Measurements from ENCODE around the gene IRX3.

Gene IRX3

DNA sequence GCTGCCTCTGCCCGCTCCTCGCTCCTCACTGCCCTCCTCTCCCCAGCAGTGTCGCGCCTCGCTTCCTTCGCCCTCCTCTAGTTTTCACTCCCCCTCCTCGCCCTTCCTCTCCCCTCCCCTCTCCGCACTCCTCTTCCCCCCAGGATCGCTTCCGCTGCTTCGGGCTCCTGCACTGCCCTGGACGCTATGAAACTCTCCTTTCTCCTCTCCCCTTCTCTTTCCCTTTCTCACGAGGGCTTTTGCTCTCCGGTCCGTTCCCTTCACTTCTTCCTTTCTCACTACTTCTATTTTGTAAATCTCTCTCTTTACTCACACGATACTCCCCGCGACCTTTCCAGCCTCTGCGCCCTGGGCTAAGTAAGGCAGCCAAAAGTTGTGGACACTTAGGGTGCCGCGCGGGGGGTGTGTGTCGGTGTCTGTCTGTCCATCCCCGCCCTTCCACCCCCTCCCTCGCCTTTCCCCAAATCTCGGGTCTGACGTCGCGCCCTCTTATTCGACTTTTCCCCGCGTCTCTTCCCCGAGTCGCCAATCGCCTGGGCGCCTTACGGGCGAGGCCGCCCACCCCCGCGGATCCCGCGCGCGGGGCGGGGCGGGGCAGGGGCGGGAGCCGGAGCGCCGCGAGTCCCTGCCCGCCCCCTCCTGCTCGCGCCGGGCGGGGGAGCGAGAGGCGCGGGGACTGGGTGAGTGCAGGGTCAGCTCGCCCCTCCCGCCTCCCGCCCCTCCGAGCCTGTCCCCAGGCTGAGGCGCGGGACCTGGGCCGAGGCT is at the start of gene IRX3:
Gene IRX3 (minus strand): TSS at position 422 of the 765 bp plus-strand sequence. CDS start 737 bp downstream, outside the sequence.
- no peak for DNase-seq (ENCODE audit: low read depth in 3 of 3, low spot score in 1 of 3)

DNA sequence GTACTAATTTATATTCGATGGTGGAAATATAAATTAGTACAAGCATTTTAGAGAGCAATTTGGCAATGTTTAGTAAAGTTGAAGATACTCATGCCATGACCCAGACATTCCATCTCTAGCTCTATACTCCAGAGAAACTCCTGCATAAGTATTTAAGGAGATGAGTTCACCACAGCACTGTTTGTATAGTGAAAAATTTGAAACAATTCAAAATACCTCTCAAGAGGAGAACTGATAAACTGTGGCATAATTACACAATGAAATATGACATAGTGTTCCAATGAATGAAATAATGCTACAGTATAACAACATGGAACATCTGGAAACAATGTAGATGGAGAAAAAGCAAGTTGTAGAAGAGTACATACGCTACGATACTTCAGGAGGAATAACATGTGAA is 48.6 kb upstream of the IRX3 start:
- DNase-seq (ENCODE audit: low read depth in 3 of 3, low spot score in 1 of 3) = no peak

DNA sequence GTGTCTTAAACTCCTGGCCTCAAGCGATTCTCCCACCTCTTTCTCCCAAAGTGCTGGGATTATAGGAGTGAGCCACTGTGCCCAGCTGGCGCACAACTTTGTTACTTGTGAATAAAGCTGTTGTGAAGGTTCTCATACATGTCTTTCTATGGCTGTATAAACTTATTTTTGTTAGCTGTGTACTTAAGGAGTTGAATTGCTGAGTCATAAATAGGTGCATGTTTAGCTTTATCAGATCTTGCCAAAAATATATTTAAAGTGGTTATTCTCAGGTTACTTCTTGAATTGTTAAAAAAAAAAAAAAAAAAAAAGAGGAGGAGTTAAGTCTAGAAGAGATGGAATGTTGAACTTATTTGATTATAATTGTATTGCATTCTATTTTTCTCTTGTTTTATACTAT is 47.6 kb upstream of the IRX3 start:
- DNase-seq (ENCODE audit: low read depth in 3 of 3, low spot score in 1 of 3) = no peak

DNA sequence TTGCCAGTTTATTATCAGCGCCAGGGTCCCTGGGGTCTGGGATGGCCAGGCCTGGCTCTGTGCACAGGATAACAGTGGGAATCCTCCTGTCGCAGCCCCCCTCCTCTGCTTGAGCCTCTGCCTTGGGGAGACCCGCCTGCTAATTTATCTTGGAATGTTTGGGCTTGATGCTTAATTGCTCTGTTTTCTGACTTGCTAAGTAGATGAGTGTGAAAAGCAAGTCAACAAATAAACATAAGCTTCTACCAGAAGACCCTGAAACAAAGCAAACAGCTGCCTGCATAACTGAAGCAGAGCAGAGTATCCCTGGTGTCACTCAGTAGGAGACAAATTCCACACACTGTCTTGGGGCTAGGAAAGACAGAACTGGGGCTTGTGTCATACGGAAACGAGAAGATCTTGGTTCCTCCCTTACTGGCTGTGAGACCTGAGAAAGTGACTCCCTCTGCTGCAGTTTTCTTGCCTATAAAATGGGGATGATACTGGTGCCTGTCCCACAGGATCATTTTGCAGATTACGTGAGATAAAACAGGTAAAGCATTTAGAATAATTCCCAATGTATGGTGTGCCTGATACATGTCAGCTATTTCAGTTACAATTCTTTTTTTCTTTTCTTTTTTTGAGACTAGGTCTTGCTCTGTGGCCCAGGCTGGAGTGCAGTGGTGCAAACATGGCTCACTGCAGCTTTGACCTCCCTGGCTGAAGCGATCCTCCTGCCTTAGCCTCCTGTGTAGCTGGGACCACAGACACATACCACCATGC is 44.8 kb upstream of the IRX3 start:
- DNase-seq (ENCODE audit: low read depth in 3 of 3, low spot score in 1 of 3) = no peak

DNA sequence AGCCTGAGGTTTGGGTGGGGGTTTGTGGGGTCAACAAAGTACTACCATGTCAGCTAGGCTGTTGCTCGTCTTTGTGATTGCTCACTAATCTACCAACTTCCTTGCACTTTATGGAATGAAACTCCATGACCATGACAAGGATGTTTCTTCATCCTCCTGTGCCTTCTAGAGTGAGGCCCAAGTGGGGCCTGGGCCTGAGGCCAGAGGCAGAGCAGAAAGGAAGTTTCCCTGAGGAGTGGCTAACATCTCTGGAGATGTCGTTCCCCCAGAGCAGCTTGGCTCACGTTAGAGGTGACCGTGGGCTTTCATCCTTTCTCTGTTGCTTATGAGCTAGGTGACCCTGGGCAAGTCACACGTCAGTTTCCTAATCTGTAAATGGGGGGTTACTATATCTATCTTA is 41.0 kb upstream of the IRX3 start:
- DNase-seq (ENCODE audit: low read depth in 3 of 3, low spot score in 1 of 3) = no peak

DNA sequence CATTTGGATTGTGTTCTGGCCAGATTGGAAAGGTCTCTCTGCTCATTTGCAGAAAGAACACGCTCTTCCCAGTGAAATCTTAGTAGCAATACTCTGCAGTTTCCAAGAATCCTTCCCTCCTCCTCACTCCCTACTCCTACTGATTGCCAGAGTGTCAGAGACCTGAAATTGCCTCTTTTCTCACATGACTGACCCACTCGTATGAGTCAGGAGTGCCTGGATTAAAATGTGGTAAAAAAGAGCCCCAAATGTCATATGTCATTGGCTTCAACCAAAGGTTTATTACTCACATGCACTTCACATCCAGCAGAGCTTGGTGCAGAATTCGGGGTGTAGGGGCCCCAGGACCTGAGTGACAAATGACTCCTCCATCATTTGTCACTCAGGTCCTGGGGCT is 39.7 kb upstream of the IRX3 start:
- DNase-seq (ENCODE audit: low read depth in 3 of 3, low spot score in 1 of 3) = no peak

DNA sequence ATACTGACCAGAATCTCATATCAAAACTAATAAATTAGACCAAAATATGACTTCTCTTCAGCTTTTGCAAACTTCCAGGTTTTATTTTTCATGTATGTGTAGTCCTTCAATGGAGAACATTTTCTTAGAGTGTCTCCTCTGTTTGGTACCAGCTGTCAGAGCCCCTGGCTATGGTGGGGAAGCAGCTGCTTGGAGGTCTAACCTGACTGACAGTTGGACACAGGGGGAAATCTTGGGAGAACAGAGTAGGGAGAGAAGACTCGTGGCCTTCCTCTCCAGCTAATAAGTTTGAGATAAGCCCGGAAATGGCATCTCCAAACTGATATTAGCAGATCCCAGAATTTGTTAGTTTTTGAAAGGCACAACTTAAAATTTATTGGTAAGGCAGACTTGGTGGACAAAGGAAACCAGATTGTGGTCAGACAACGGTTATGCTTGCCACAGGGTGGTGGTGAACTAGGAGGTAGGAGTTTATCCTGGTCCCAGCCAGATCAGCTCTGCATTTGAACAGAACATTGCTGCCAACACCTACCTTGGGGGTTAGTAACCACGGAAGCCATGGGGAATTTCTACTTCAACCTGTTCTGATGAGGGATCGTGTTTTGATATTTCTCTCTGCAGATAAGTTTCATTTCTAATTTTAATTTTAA is 39.2 kb upstream of the IRX3 start:
- DNase-seq (ENCODE audit: low read depth in 3 of 3, low spot score in 1 of 3) = no peak

DNA sequence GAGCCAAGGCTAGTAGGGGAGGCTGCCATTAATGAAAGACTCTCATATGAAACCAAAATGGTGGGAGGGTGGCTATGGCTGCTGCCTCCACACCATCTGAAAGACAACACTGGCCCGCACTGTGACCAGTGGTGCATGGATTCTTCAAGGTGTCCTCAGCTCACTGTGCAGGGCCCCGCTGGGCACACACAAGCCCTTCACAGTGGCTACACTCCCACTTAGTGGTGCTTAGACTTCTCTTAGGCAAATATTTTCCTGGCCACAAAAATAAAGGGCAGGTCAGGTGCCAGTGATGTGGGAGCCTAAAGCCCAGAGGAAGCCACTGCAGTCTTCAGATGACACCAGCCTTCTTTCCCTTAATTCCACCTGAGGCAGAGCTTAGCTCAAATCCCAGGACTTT is 38.1 kb upstream of the IRX3 start:
- no peak for DNase-seq (ENCODE audit: low read depth in 3 of 3, low spot score in 1 of 3)

DNA sequence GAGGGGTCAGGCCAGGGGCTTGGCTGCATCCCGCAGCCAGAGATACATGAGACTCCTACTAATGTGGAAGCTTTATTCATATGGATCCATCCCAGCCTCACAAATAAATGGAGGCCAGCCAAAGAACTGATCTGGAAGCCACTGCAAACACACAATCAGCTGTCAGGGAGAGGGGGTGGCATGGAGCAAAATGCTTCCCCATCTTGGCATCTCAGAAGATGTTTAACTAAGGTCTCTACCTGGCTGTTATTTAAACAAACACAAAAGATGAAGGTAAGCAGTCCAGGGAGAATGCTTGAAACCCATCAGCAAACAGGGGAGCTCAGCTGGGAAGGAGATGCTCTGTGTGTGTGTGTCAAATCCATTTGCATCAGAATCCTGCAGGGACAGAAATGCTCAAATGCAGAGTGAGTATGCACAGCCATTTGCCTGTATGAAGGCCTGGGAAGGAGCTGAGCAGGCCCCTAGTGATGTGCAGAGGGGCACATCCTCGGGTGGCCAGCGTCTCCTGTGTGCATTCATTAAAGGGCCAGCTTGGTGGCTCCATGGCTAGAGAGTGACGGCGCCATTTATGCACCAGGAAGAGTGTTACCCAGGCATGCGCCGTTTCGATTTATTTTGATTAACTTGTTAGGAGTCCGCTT is 34.2 kb upstream of the IRX3 start:
- no peak for DNase-seq (ENCODE audit: low read depth in 3 of 3, low spot score in 1 of 3)

DNA sequence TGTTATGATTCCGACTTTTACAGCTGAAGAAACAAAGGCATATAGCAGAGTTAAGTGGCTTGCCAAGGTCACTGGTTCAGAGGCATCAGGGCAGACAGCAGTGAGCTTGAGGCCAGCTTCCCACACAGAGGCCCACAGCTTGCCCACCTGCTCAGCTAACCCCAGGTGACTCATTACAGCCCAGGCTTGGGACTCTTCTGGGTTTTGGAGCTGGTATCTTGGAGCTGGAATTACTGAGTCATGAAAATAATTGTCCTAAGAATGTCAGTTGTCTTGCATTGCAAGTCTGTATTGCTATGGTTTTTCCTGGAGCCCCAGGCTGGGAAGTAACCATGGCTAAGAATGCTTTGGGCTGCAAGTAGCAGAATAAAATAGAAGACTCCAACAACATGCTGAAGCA is 32.4 kb upstream of the IRX3 start:
- DNase-seq (ENCODE audit: low read depth in 3 of 3, low spot score in 1 of 3) = no peak

DNA sequence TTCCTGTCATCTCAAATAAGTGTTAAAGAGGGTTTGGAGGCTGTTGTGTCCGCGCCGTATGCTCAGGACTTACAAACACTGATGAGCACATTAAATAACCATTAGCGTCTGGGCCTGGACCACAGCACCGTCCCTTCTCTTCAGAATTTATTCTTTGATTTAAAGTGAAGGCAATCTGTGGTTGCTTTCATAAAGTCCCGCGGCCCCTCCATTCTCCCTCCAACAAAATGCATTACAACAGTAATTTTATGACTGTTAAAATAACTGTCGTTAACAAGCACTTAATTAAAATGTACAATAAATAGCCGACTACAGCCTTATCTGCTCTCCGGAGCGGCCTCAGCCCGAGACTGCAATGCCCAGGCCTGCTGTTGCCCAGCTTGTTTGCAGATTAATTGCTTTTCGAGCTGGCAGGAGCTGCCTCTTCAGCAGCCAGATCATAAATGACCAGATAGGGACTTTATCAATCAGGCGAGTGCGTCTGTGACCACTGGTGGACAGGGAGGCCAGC is 30.6 kb upstream of the IRX3 start:
- no peak for DNase-seq (ENCODE audit: low read depth in 3 of 3, low spot score in 1 of 3)

DNA sequence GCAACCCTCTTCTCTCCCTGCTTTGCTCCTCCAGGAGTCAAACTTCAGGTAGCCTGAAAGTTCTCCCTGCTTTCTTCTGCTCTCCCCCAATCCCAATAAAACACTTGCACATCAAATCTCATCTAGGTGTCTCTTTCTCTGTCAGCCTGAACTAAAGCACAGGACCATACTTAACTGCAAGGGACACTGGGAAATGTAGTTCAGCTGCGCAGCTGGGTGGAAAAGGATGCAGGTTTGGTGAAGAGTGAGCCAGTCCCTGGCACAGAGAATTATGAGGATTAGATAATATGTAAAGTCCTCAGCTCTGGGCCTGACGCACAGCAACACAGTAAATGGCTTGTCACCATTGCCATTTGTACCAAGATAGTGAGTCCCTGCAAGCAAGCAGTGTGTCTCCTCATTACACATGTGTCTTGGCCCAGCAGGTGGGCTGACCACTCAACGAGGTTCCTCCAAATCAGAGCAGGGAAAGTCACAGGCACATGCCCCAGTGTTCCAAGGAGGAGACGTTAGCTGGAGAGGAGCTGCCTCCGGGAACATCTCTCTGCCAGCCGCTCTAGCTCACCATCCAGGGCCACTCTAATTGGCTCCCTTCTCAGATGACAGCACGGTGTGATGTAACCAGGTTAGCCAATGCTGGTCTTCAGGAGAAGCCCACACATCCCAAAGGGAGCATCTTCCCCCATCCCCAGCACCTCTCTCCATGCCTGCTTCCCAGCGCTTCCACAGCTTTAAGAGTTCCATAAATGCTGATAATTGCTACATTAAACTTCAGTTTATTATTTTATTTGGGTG is 29.7 kb upstream of the IRX3 start:
- no peak for DNase-seq (ENCODE audit: low read depth in 3 of 3, low spot score in 1 of 3)

DNA sequence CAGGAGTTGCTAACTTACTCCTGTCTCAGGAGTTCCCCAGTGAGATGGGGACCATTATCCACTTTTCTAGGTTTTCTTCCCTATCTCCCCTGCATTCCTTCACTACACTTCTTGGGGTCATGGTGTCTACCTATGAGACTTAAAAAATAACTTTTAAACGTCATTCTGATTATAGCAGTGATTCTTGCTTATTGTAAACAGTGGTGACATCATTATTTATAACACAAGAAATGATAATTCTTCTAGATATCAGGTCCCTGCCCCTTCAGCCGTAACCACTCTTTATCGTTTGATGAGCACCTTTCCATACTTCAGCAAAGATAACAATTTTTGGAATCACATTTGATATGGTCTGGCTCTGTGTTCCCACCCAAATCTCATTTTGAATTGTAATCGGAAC is 27.2 kb upstream of the IRX3 start:
- no peak for DNase-seq (ENCODE audit: low read depth in 3 of 3, low spot score in 1 of 3)

DNA sequence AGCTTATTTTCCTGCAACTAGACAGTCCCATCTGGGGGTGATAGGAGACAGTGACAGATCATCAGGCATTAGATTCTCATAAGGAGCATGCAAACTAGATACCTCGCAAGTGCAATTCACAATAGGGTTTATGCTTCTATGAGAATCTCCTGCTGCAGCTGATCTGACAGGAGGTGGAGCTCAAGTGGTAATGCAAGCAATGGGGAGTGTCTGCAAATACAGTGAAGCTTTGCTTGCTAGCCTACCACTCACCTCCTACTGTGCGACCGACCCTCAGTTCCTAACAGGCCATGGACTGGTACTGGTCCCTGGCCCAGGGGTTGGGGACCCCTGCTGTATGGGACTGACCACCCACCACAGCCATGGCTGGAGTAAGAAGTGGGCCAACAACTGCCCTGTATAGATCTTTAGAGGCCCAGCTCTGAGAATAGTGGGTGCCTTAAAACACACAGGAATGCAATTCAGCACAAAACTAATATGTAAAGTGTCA is 26.0 kb upstream of the IRX3 start:
- DNase-seq (ENCODE audit: low read depth in 3 of 3, low spot score in 1 of 3) = no peak

DNA sequence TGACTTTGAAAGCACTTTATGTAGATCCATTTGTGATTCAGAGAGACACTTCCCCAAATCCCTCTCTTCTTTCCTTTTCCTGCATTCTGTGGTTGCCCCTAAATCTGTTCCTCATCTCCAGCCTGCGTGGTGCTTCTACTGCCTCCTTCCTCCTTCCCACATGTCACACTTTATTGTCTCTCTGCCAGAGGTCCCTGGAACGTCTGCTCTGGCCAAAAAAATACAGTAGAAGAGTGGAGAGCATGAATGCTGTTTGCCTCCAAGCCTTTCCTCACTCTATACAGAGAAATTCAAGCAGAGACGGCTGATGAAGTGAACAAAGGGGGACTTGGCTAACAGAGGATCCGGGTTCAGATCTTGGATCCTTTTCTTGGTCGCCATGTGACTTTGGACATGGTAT is 22.8 kb upstream of the IRX3 start:
- no peak for DNase-seq (ENCODE audit: low read depth in 3 of 3, low spot score in 1 of 3)

DNA sequence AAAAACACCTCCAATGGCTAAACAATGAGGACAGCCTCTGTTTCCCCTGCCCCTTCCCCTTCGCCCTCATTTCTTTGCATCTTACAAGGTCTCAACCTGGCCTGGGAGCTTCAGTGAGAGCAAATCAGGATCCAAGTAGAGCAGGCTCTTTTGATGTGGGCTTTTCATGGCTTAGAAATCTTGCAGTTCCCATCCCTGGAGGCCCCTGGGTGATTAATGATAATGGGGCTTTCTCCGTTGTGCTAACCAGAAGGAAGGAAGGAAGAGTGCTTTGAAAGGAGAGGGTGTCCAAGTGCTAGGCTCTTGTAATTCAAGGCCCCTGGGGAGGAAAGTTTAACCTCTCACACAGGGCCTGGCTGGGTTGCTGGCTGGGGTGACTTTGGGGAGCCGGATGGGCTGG is 18.5 kb upstream of the IRX3 start:
- DNase-seq (ENCODE audit: low read depth in 3 of 3, low spot score in 1 of 3) = no peak

DNA sequence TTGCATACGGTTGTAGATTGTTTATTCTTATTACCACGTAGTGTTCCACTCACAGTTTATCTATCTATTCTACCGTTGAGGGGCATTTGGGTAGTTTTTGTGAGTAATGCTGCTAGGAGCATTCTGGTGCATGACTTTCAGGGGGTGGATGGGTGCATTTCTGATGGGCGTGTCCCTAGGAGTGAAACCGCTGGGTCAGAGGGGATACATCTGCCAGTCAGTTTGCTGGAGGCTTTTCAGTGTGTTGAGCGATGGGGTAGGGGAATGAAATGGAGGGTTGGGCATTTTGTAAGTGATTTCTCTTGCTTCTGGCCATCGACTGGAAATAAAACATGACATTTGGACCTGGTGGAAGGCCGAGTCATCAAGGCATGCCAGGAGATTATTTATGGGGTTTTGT is 17.0 kb upstream of the IRX3 start:
- no peak for DNase-seq (ENCODE audit: low read depth in 3 of 3, low spot score in 1 of 3)

DNA sequence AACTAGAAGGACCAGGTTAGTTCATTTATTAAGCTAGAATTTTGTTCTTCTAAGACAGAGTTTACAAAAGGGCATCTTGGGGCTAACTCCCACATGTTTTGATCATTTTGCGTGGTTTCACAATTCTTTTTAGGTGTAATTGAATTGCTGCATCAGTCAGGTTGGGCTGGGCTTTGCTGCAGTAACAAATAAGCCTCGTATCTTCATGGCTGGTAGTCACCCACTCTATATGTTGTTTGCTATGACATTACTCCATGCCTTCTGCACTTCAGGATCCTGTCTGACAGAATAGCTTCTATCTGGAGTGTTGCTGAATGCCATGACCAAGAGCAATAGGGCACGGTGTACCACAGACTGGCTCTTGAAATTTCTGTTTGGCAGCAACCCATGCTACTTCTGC is 10.6 kb upstream of the IRX3 start:
- DNase-seq (ENCODE audit: low read depth in 3 of 3, low spot score in 1 of 3) = no peak

DNA sequence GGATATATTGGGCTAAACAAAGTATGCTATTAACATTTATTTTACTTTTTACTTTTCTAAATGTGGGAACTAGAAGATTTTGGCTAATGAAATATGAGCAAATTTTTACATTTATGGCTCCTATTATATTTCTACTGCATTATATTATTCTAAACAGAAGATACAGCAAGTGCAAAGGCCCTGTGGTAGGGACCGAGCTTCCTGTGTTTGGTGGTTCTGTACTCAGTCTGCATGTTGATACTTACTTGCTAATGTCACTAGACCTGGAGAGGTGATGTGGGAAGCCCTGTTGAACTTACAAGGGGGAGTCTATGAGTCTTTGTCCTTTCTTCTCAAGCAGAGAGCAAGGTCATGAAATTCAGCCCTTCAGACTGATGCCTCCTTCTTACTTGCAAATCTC is 10.0 kb upstream of the IRX3 start:
- DNase-seq (ENCODE audit: low read depth in 3 of 3, low spot score in 1 of 3) = no peak

DNA sequence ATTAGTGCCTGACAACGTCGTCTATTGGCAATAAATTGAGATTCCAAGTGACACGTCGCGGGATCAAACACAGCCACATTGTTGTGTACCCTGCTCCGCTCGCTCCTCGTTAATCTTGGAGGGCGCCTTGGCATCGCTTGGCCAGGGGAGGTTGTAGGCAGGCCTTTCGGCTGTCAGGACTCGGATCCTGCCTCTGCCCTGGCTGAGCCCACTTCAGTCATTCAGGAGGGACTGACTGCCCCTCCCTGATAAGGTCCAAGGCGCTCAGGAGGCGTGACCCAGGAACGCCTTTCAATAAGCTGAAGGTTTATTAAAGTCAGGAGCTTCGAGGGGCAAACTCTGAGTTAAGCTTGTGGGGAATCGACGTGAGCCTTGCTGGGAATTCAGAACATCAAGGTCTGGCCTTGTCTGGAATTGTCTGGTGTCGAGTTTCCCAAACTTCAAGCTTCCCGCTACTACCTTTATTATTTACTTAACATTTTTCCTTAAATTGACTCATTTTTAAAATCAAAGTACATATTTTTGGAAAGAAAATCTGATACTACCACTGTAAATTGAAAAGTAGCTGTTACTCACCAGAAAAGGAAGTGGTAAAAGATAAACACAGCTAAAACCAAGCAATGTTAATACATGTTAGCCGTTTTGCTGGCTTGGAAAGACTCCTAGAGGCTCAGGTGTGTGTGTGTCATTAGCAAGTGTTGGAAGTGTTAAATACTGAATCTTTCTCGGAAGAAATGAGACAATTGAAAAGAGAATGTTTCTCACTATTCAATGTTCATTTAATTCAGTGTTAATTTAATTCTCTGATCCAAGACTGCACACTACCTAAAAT is 5.3 kb upstream of the IRX3 start:
- no peak for DNase-seq (ENCODE audit: low read depth in 3 of 3, low spot score in 1 of 3)
